Measurements from ENCODE around the gene GTPBP8. TPM values are rescaled to one million over a fixed set of nuclear protein-coding genes. Genes with fewer than 3 reads are reported as not detected.
"Not testable (repeated sequence)": the region's sequence is repeated elsewhere in the genome, so short reads cannot be mapped to it uniquely, and the experiment has no call there.

Gene GTPBP8
- total RNA-seq, 1 donor from 2014 or later, result 29.1 TPM

GRCh38 chr3:113043686-113044085 lies 52.9 kb downstream of the GTPBP8 start:
- no peak for TF ChIP-seq CTCF (IDR thresholded peaks at IDR 0.05; ENCODE audit: unreplicated experiment)

GRCh38 chr3:113046186-113046965 lies 55.6 kb downstream of the GTPBP8 start:
- not testable (repeated sequence) for H3K27me3 Mint-ChIP-seq (ENCODE audit: low read depth); H3K4me3 Mint-ChIP-seq; H3K4me1 Mint-ChIP-seq; H3K9me3 Mint-ChIP-seq; DNase-seq (ENCODE audit: low spot score in 2 of 2, unreplicated experiment in 2 of 2); H3K36me3 Mint-ChIP-seq; H3K27ac Mint-ChIP-seq

More at GRCh38 chr3:113043686-113044085, 52.9 kb downstream of the GTPBP8 start:
- Mint-ChIP-seq H3K36me3 (peaks cover 9% of the 10 kb centered on the region), H3K4me1 (no peaks in the 10 kb centered on the region), H3K27ac (no peak overlapping the region), H3K9me3 (peaks cover 8% of the 10 kb centered on the region), H3K27me3 (ENCODE audit: low read depth) (no peaks in the 10 kb centered on the region), H3K4me3 (no peak overlapping the region)
- no peak for DNase-seq (ENCODE audit: low spot score in 2 of 2, unreplicated experiment in 2 of 2)

GRCh38 chr3:113051302-113051711 lies 60.5 kb downstream of the GTPBP8 start:
- peaks cover 3% of the 10 kb centered on the region for H3K36me3 Mint-ChIP-seq
- no peaks in the 10 kb centered on the region for H3K27me3 Mint-ChIP-seq (ENCODE audit: low read depth)
- TF ChIP-seq CTCF (IDR thresholded peaks at IDR 0.05; ENCODE audit: unreplicated experiment), result peak; percentile 99
- peaks cover 10% of the 10 kb centered on the region for H3K4me1 Mint-ChIP-seq
- peak; percentile 43 to 91 for DNase-seq (ENCODE audit: low spot score in 2 of 2, unreplicated experiment in 2 of 2)
- no peak overlapping the region for H3K4me3 Mint-ChIP-seq
- H3K27ac Mint-ChIP-seq, result no peak overlapping the region
- H3K9me3 Mint-ChIP-seq, result peaks cover 3% of the 10 kb centered on the region

Other genes with a start within 250 kb of the GTPBP8 start
- not detected in 3 replicates for gene CD200R1L, start 144.1 kb upstream of the GTPBP8 start, total RNA-seq
- 0.86 to 1.8 TPM (median 1.3 TPM) in 3 replicates for gene CD200R1, start 15.9 kb upstream of the GTPBP8 start, total RNA-seq
- gene BOC, start 220.6 kb downstream of the GTPBP8 start, total RNA-seq, result 76.1 to 85.3 TPM (median 79.3 TPM) in 3 replicates